Neural progenitor cell (in vitro differentiated cells): ENCODE measurements around the gene HRH4.

Source experiments
- CTCF ChIP-seq: fragments of 200-600 bp; sonication (generic); IDR thresholded peaks from 2 replicates; pipeline ENCODE4 v1.5.1; 2017; ENCODE audit warnings: antibody characterized with exemption, mild to moderate bottlenecking
- EZH2 ChIP-seq: fragments of 200-600 bp; sonication (generic); IDR thresholded peaks from 2 replicates; pipeline ENCODE4 v1.6.1; 2017; ENCODE audit warnings: antibody characterized with exemption, mild to moderate bottlenecking, moderate library complexity
- EZH2phosphoT487 ChIP-seq: fragments of 200-600 bp; sonication (generic); IDR thresholded peaks from 2 replicates; pipeline ENCODE4 v1.6.1; 2017; ENCODE audit warnings: antibody characterized with exemption

- TF ChIP-seq CTCF (no peak), EZH2 (no peak), EZH2phosphoT487 (no peak)
Measured at GRCh38 chr18:24500766-24501165, 40.3 kb downstream of the HRH4 start.
